Heart left ventricle (tissue), 13 donors: Measurements from ENCODE around the gene TPTE.
"Not testable (repeated sequence)": the region's sequence is repeated elsewhere in the genome, so short reads cannot be mapped to it uniquely, and the experiment has no call there.

ENCODE experiments used
- CTCF ChIP-seq, 12 donors: fragments of 200-600 bp; sonication (generic) in 4 of 12; IDR thresholded peaks; one replicate each; pipeline versions ENCODE4 v1.5.0 to v1.8.0; 2018 to 2022; ENCODE audit warnings: antibody characterized with exemption in 12 of 12, mild to moderate bottlenecking in 5 of 12
- POLR2A ChIP-seq, 2 donors: fragments of 450-650 bp; IDR thresholded peaks; one replicate each; pipeline ENCODE4 v1.6.1; 2017; ENCODE audit warnings: antibody characterized with exemption in 2 of 2, mild to moderate bottlenecking in 2 of 2, moderate library complexity in 2 of 2
- donor health status: ischemic (EF 13 %, LVEDD 7.1; RV severe dilation, severe dysfunction).
- donor health status: DM: no; HTN: yes; CAD: no.
- donor health status: DM: no; HTN: no; CAD: no.
- donor health status: ischemic (EF 25% LVEDD 6.9; RV normal size, moderate dysfunction).
- donor health status: ischemic (EF 25% LVEDD 5.7; RV mildly dilated, moderate dysfunction).
- donor health status: ischemic (EF 35%, LVEDD 5.7; RV mildly dilated, moderate dysfunction).
- donor health status: nonischemic (EF 11% LVEDD 7.7; RV severe dilation, severe dysfunction).
- donor health status: DM: yes; HTN: yes; CAD: no.
- donor health status: PGD.
- donor health status: ischemic (EF 29% LVEDD 5.4; RV normal size, mild dysfunction).
- donor health status: nonischemic (EF 23%, LVEDD 6.1; RV moderate dilation, normal function).

GRCh38 chr21:10471999-10472398 lies 49.4 kb upstream of the TPTE start:
- TF ChIP-seq CTCF, POLR2A (IDR thresholded peaks at IDR 0.05): not testable (repeated sequence)
